Stimulated activated CD4-positive, alpha-beta T cell treated with anti-CD3 and anti-CD28 coated beads, Interleukin-2, amount 100 ng/mL, for 24 hours (primary cell): ENCODE results near the gene PTPRZ1.

ENCODE experiments used
- DNase-seq, 2 donors: peaks; one replicate each; pipeline ENCODE4 v3.0.0-alpha.2; 2020

The PTPRZ1 gene

GRCh38 chr7:122059542-122059941, 186.6 kb downstream of the PTPRZ1 start:
- DNase-seq, result no peak

GRCh38 chr7:122063146-122063545, 190.2 kb downstream of the PTPRZ1 start:
- no peak for DNase-seq

GRCh38 chr7:122064971-122065370, 192.0 kb downstream of the PTPRZ1 start:
- no peak for DNase-seq

GRCh38 chr7:122067077-122067476, 194.1 kb downstream of the PTPRZ1 start:
- DNase-seq, result no peak

GRCh38 chr7:122068046-122068445, 195.1 kb downstream of the PTPRZ1 start:
- DNase-seq, result no peak

- no peak for DNase-seq
Measured at GRCh38 chr7:122068999-122069398, 196.0 kb downstream of the PTPRZ1 start.

- no peak for DNase-seq
Measured at GRCh38 chr7:122070062-122070461, 197.1 kb downstream of the PTPRZ1 start.

- DNase-seq, result no peak
Measured at GRCh38 chr7:122070834-122071233, 197.9 kb downstream of the PTPRZ1 start.

GRCh38 chr7:122072272-122072671, 199.3 kb downstream of the PTPRZ1 start:
- no peak for DNase-seq

- DNase-seq, result no peak
Measured at GRCh38 chr7:122072924-122073599, 200.1 kb downstream of the PTPRZ1 start.

- DNase-seq, result no peak
Measured at GRCh38 chr7:122073635-122074034, 200.7 kb downstream of the PTPRZ1 start.

GRCh38 chr7:122082160-122082559, 209.2 kb downstream of the PTPRZ1 start:
- DNase-seq, result no peak

- DNase-seq, result no peak
Measured at GRCh38 chr7:122082670-122083069, 209.7 kb downstream of the PTPRZ1 start.

GRCh38 chr7:122092964-122093797, 220.2 kb downstream of the PTPRZ1 start:
- peak; percentile 43 to 66 for DNase-seq

- DNase-seq, result no peak
Measured at GRCh38 chr7:122094549-122094948, 221.6 kb downstream of the PTPRZ1 start.

GRCh38 chr7:122095642-122096041, 222.7 kb downstream of the PTPRZ1 start:
- DNase-seq, result no peak

GRCh38 chr7:122100021-122100420, 227.1 kb downstream of the PTPRZ1 start:
- no peak for DNase-seq

GRCh38 chr7:122103064-122103463, 230.1 kb downstream of the PTPRZ1 start:
- DNase-seq, result no peak
